SK-N-SH (cell line): Measurements from ENCODE around the gene MN1. TPM values are rescaled to one million over a fixed set of nuclear protein-coding genes. Genes with fewer than 3 reads are reported as not detected.

Experiments
- CTCF ChIA-PET: fragments of 300-600, 350-600 bp; formaldehyde crosslinking; extraction: SDS; loops from one replicate; lab custom pipeline; 2021; lab: Yijun Ruan, JAX
- POLR2A ChIA-PET: fragments of 350-600 bp; sonication (Branson Sonifier 250); formaldehyde crosslinking; extraction: SDS; loops from one replicate; lab custom pipeline; 2020; ENCODE audit warnings: antibody characterized with exemption, inconsistent platforms; lab: Yijun Ruan, JAX
- DNase-seq: peaks from one replicate; pipeline ENCODE4 v3.0.0; 2012
- H2AFZ ChIP-seq: fragments of 200-600 bp; sonication (generic); 2 replicates; pipeline ENCODE4 v1.8.1; 2016; ENCODE audit warnings: antibody characterized with exemption, mild to moderate bottlenecking, low read depth
- H3F3A ChIP-seq: fragments of 200-600 bp; sonication (generic); replicated peaks from 2 replicates; pipeline ENCODE3; 2016; ENCODE audit warnings: antibody characterized with exemption, mild to moderate bottlenecking; ENCODE audit not compliant: insufficient read depth
- H3K27ac ChIP-seq, 2 experiments: fragments of 200-500 bp in 1 of 2; fragments of 200-600 bp in 1 of 2; sonication (Bioruptor generic) in 1 of 2; sonication (generic), shearing (Covaris generic) in 1 of 2; 2 replicates each; pipeline versions ENCODE4 v1.5.1 to v1.6.1; 2014 to 2016; ENCODE audit warnings: low read depth in 2 of 2, inconsistent platforms in 1 of 2, low read length in 1 of 2, mild to moderate bottlenecking in 1 of 2, mixed read lengths in 1 of 2
- H3K27me3 ChIP-seq: fragments of 200-600 bp; sonication (generic), shearing (Covaris generic); 2 replicates; pipeline ENCODE4 v1.6.1; 2016; ENCODE audit warnings: mixed run types; ENCODE audit not compliant: insufficient read depth
- H3K36me3 ChIP-seq, 2 experiments: fragments of 200-500 bp in 1 of 2; fragments of 200-600 bp in 1 of 2; sonication (Bioruptor generic) in 1 of 2; sonication (generic) in 1 of 2; replicated peaks in 1 of 2; 2 replicates each; pipeline versions ENCODE3 to v1.5.1; 2014 to 2016; ENCODE audit warnings: low read length in 1 of 2, mild to moderate bottlenecking in 1 of 2; ENCODE audit not compliant: insufficient read depth in 2 of 2, control insufficient read depth in 1 of 2
- H3K4me1 ChIP-seq, 2 experiments: fragments of 200-500 bp in 1 of 2; fragments of 200-600 bp in 1 of 2; sonication (Bioruptor generic) in 1 of 2; sonication (generic), shearing (Covaris generic) in 1 of 2; 2 replicates each; pipeline versions ENCODE4 v1.5.1 to v1.6.1; 2014 to 2016; ENCODE audit warnings: low read depth in 1 of 2, low read length in 1 of 2, mixed run types in 1 of 2; ENCODE audit not compliant: insufficient read depth in 2 of 2, control insufficient read depth in 1 of 2
- H3K4me2 ChIP-seq: fragments of 200-600 bp; sonication (generic), shearing (Covaris generic); 2 replicates; pipeline ENCODE4 v1.6.1; 2017; ENCODE audit warnings: mixed run types
- H3K4me3 ChIP-seq, 2 experiments: fragments of 200-500 bp in 1 of 2; fragments of 200-600 bp in 1 of 2; sonication (Bioruptor generic) in 1 of 2; sonication (generic), shearing (Covaris generic) in 1 of 2; 2 replicates each; pipeline versions ENCODE4 v1.5.1 to v1.8.1; 2014 to 2016; ENCODE audit warnings: low read depth in 2 of 2, inconsistent platforms in 1 of 2, low read length in 1 of 2, mild to moderate bottlenecking in 1 of 2, mixed read lengths in 1 of 2, moderate library complexity in 1 of 2
- H3K79me2 ChIP-seq: fragments of 200-600 bp; sonication (generic); 2 replicates; pipeline ENCODE4 v1.8.1; 2017; ENCODE audit warnings: mild to moderate bottlenecking; ENCODE audit not compliant: insufficient read depth
- H3K9ac ChIP-seq: fragments of 200-600 bp; sonication (generic); 2 replicates; pipeline ENCODE4 v1.6.1; 2017; ENCODE audit warnings: mixed run types
- H3K9me2 ChIP-seq: fragments of 200-600 bp; sonication (generic); 2 replicates; pipeline ENCODE4 v1.6.1; 2017; ENCODE audit warnings: mixed run types
- H3K9me3 ChIP-seq: fragments of 200-600 bp; sonication (generic); 2 replicates; pipeline ENCODE4 v1.6.1; 2017; ENCODE audit warnings: mixed run types, mild to moderate bottlenecking, moderate library complexity
- H4K20me1 ChIP-seq: fragments of 200-600 bp; sonication (generic); 2 replicates; pipeline ENCODE4 v1.6.1; 2017; ENCODE audit warnings: mild to moderate bottlenecking, mixed run types; ENCODE audit not compliant: insufficient read depth
- CHD2 ChIP-seq: fragments of 150-350 bp; IDR thresholded peaks from 2 replicates; pipeline ENCODE4 v1.6.1; 2018; ENCODE audit warnings: low read length; ENCODE audit not compliant: partially characterized antibody
- CTCF ChIP-seq: fragments of 200-600 bp; sonication (generic); IDR thresholded peaks from 2 replicates; pipeline ENCODE4 v1.6.1; 2017; ENCODE audit warnings: antibody characterized with exemption, mild to moderate bottlenecking, moderate library complexity
- ELF1 ChIP-seq: IDR thresholded peaks from 2 replicates; pipeline ENCODE4 v1.4.0; 2012
- EZH2phosphoT487 ChIP-seq: fragments of 200-600 bp; sonication (generic); IDR thresholded peaks from 2 replicates; pipeline ENCODE4 v1.6.1; 2017; ENCODE audit warnings: low read depth, mixed run types, mild to moderate bottlenecking, antibody characterized with exemption, moderate library complexity, borderline replicate concordance
- FOXJ3 ChIP-seq: sonication (generic); formaldehyde crosslinking; IDR thresholded peaks from 2 replicates; pipeline ENCODE4 v1.5.1; 2020; ENCODE audit warnings: mild to moderate bottlenecking, missing genetic modification reagents
- GABPA ChIP-seq: IDR thresholded peaks from 2 replicates; pipeline ENCODE4 v1.4.0; 2012; ENCODE audit warnings: low read depth, mild to moderate bottlenecking
- JUND ChIP-seq: IDR thresholded peaks from 2 replicates; pipeline ENCODE4 v1.4.0; 2012
- MEF2A ChIP-seq: IDR thresholded peaks from 2 replicates; pipeline ENCODE4 v1.4.0; 2012; ENCODE audit warnings: low read depth, borderline replicate concordance
- NFIC ChIP-seq: IDR thresholded peaks from 2 replicates; pipeline ENCODE4 v1.4.0; 2012; ENCODE audit warnings: borderline replicate concordance
- NRF1 ChIP-seq: IDR thresholded peaks from 2 replicates; pipeline ENCODE4 v1.6.1; 2012; ENCODE audit warnings: low read depth, mild to moderate bottlenecking, low read length
- PBX3 ChIP-seq: IDR thresholded peaks from 2 replicates; pipeline ENCODE4; 2012
- POLR2AphosphoS5 ChIP-seq: IDR thresholded peaks from 2 replicates; pipeline ENCODE4 v1.6.1; 2012; ENCODE audit warnings: low read depth, low read length
- RAD21 ChIP-seq: IDR thresholded peaks from 2 replicates; pipeline ENCODE4 v1.6.1; 2012; ENCODE audit warnings: mild to moderate bottlenecking, low read length
- REST ChIP-seq: IDR thresholded peaks from 2 replicates; pipeline ENCODE4 v1.6.1; 2012; ENCODE audit warnings: mild to moderate bottlenecking, low read depth, low read length, moderate library complexity
- RFX5 ChIP-seq: IDR thresholded peaks from 2 replicates; pipeline ENCODE4 v1.6.1; 2012; ENCODE audit warnings: mild to moderate bottlenecking, improper control_type of control experiment, low read length
- SIN3A ChIP-seq: IDR thresholded peaks from 2 replicates; pipeline ENCODE4 v1.6.1; 2012; ENCODE audit warnings: low read depth, mild to moderate bottlenecking, low read length, moderate library complexity, borderline replicate concordance
- USF1 ChIP-seq: IDR thresholded peaks from 2 replicates; pipeline ENCODE4 v1.4.0; 2012; ENCODE audit warnings: low read depth, borderline replicate concordance
- USF2 ChIP-seq: fragments of 150-350 bp; IDR thresholded peaks from 2 replicates; pipeline ENCODE4 v1.6.1; 2017; ENCODE audit warnings: antibody characterized with exemption, low read length, low read depth, borderline replicate concordance
- YY1 ChIP-seq: IDR thresholded peaks from 2 replicates; pipeline ENCODE4 v1.4.0; 2012; ENCODE audit warnings: low read depth, mild to moderate bottlenecking
- WGBS: methylation state at CpG from one replicate; pipeline ENCODE4 v1.1.6; 2017; ENCODE audit warnings: low lambda C conversion rate; 5-methylcytosine and 5-hydroxymethylcytosine counted together
- polyA plus RNA-seq, 3 experiments: library from polyadenylated mRNA; depleted of rRNA; stranded (reverse); fragments of >200 nt; gene quantifications; 2 replicates each; pipeline ENCODE4 v1.2.3, GENCODE V29; 2012

Gene MN1
- polyA plus RNA-seq, 1 of the 3 experiments (the other 2 are of a cell fraction): 0.20 TPM

- Histone ChIP-seq H3K4me3 (no peak overlapping the region), H4K20me1 (no peaks in the 10 kb centered on the region), H3K9ac (no peak overlapping the region), H2AFZ (no peak overlapping the region), H3K4me1 (peaks cover 0 to 7% of the 10 kb centered on the region in 2 experiments; a peak in 1 of 4 replicates), H3K9me3 (no peaks in the 10 kb centered on the region), H3K36me3 (no peaks in the 10 kb centered on the region), H3K9me2 (no peaks in the 10 kb centered on the region), H3K4me2 (no peak overlapping the region), H3F3A (no peaks in the 10 kb centered on the region), H3K27me3 (no peaks in the 10 kb centered on the region; the same call in 1 of the 2 replicates), H3K27ac (no peak overlapping the region), H3K79me2 (no peaks in the 10 kb centered on the region)
- DNase-seq: no peak
- 42% methylated on average over 2 of the region's 3 CpGs for WGBS
- TF ChIP-seq EZH2phosphoT487 (no peak), YY1 (no peak), CTCF (no peak), ELF1 (no peak), JUND (no peak), SIN3A (no peak), MEF2A (no peak)
- POLR2A ChIA-PET: no interaction called here
- CTCF ChIA-PET: interaction anchor here (1.1 kb wide), 1 partner anchor 32 kb away, joined by 3 read pairs; no protein-coding TSS in a partner anchor
Measured at GRCh38 chr22:27711756-27712155, 89.8 kb downstream of the MN1 start.

GRCh38 chr22:27711012-27711411 is 90.5 kb downstream of the MN1 start:
- no peaks in the 10 kb centered on the region for H3K36me3 ChIP-seq
- no peak overlapping the region for H2AFZ ChIP-seq
- no peak for DNase-seq
- H3K4me1 ChIP-seq: peaks cover 0 to 7% of the 10 kb centered on the region in 2 experiments; a peak in 1 of 4 replicates
- ChIA-PET POLR2A (no interaction called here), CTCF (interaction anchor here (1.1 kb wide), 1 partner anchor 32 kb away, joined by 3 read pairs; no protein-coding TSS in a partner anchor)
- no peaks in the 10 kb centered on the region for H3K79me2 ChIP-seq
- no peak overlapping the region for H3K4me2 ChIP-seq
- no peaks in the 10 kb centered on the region for H3F3A ChIP-seq
- H3K9ac ChIP-seq: no peak overlapping the region
- H3K9me2 ChIP-seq: no peaks in the 10 kb centered on the region
- no peaks in the 10 kb centered on the region for H3K9me3 ChIP-seq
- no peaks in the 10 kb centered on the region for H4K20me1 ChIP-seq
- WGBS: 54% methylated on average over 2 of the region's 3 CpGs
- no peaks in the 10 kb centered on the region; the same call in 1 of the 2 replicates for H3K27me3 ChIP-seq
- H3K4me3 ChIP-seq: no peak overlapping the region
- H3K27ac ChIP-seq: no peak overlapping the region
- TF ChIP-seq POLR2AphosphoS5 (no peak), ELF1 (no peak), GABPA (no peak), REST (no peak), PBX3 (no peak), FOXJ3 (CRISPR knock-in tag) (no peak), RFX5 (no peak), NRF1 (no peak), MEF2A (no peak), RAD21 (no peak), CHD2 (no peak), USF1 (no peak), YY1 (no peak), NFIC (no peak), USF2 (no peak)
